HL-60 (cell line): Measurements from ENCODE around the gene PCDH12.

Experiments used
- DNase-seq, 2 experiments: peaks; one replicate each; pipeline ENCODE4 v3.0.0-alpha.2; 2010 to 2020; ENCODE audit warnings: low read depth in 1 of 2, low spot score in 1 of 2
- H3K27ac ChIP-seq: fragments of 250-450 bp; sonication (Bioruptor Pico); replicated peaks from 2 replicates; pipeline ENCODE4 v1.5.1; 2020; ENCODE audit warnings: mild to moderate bottlenecking, moderate library complexity
- H3K27me3 ChIP-seq: fragments of 250-450 bp; sonication (Bioruptor Pico); 2 replicates; pipeline ENCODE4 v1.5.1; 2021; ENCODE audit warnings: mild to moderate bottlenecking, moderate library complexity; ENCODE audit not compliant: insufficient read depth, poor library complexity, severe bottlenecking
- H3K4me3 ChIP-seq: replicated peaks from 2 replicates; pipeline ENCODE4 v1.5.1; 2011; ENCODE audit warnings: mild to moderate bottlenecking, control low read depth, low read length; ENCODE audit not compliant: insufficient read depth
- GABPA ChIP-seq: IDR thresholded peaks from 2 replicates; pipeline ENCODE4 v1.6.1; 2012; ENCODE audit warnings: low read depth
- POLR2AphosphoS5 ChIP-seq: IDR thresholded peaks from 2 replicates; pipeline ENCODE4 v1.6.1; 2012; ENCODE audit warnings: low read depth
- REST ChIP-seq: IDR thresholded peaks from 2 replicates; pipeline ENCODE4 v1.6.1; 2012; ENCODE audit warnings: low read depth; ENCODE audit not compliant: insufficient replicate concordance
- SPI1 ChIP-seq: IDR thresholded peaks from 2 replicates; pipeline ENCODE4 v1.6.1; 2012; ENCODE audit warnings: low read depth, mild to moderate bottlenecking, borderline replicate concordance
- TF ChIP-seq, protein P1 (sequence below): IDR thresholded peaks from one replicate; pipeline ENCODE4 v1.5.1; 2011; ENCODE audit warnings: low read length, control low read depth, inconsistent platforms; ENCODE audit not compliant: insufficient read depth

PCDH12 gene

GRCh38 chr5:141934099-141934844, 23.7 kb downstream of the PCDH12 start:
- Histone ChIP-seq H3K4me3 (no peak overlapping the region), H3K27ac (no peak overlapping the region), H3K27me3 (no peaks in the 10 kb centered on the region)
- no peak for DNase-seq
- TF ChIP-seq REST (no peak), POLR2AphosphoS5 (no peak), SPI1 (no peak), GABPA (no peak)
- TF ChIP-seq, protein P1, sequence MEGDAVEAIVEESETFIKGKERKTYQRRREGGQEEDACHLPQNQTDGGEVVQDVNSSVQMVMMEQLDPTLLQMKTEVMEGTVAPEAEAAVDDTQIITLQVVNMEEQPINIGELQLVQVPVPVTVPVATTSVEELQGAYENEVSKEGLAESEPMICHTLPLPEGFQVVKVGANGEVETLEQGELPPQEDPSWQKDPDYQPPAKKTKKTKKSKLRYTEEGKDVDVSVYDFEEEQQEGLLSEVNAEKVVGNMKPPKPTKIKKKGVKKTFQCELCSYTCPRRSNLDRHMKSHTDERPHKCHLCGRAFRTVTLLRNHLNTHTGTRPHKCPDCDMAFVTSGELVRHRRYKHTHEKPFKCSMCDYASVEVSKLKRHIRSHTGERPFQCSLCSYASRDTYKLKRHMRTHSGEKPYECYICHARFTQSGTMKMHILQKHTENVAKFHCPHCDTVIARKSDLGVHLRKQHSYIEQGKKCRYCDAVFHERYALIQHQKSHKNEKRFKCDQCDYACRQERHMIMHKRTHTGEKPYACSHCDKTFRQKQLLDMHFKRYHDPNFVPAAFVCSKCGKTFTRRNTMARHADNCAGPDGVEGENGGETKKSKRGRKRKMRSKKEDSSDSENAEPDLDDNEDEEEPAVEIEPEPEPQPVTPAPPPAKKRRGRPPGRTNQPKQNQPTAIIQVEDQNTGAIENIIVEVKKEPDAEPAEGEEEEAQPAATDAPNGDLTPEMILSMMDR, result no peak

DNA sequence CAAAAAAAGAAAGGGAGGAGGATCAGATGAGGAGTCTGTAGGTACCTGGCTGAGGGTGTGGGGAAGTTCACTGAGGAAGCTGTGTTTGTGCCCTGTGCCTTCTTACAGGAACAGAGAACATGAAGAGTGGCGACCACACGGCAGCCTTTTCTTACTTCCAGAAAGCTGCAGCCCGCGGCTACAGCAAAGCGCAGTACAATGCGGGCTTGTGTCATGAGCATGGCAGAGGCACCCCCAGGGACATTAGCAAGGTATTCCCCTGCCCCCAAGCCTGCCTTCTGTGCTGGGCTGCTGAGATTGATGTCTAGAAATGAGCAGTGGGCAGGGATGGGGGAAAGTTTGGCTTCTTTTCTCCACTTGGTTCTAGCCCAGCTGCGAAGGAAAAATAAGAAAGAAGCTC, 24.9 kb downstream of the PCDH12 start:
- no peak for DNase-seq
- Histone ChIP-seq H3K27me3 (no peaks in the 10 kb centered on the region), H3K27ac (no peak overlapping the region), H3K4me3 (no peak overlapping the region)
- TF ChIP-seq GABPA (no peak), POLR2AphosphoS5 (no peak), SPI1 (no peak), REST (no peak)
- TF ChIP-seq, protein P1, result no peak

DNA sequence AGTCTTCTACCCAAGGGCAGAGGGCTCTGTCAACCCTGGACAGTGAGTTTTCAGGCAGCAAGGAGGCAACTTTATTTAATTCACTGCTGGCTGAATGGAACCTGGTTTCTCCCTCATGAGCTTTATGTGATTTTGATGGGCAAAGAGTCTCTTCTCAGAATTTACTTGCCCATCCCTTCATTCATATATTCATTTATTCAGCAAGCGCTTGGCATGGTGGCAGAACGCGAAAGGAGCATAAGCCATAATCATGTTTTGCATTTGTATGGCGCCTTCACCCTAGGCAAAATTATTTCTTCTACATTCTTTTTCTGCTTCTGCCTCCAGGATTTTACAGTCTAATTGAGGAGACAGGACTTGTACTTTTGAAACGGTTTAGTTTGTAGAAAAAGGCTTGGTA, 26.3 kb downstream of the PCDH12 start:
- H3K27me3 ChIP-seq, result no peaks in the 10 kb centered on the region
- H3K4me3 ChIP-seq, result no peak overlapping the region
- H3K27ac ChIP-seq, result no peak overlapping the region
- no peak for DNase-seq
- TF ChIP-seq POLR2AphosphoS5, result no peak
- TF ChIP-seq GABPA, result no peak
- no peak for TF ChIP-seq SPI1
- no peak for TF ChIP-seq REST
- TF ChIP-seq, protein P1, result no peak
